K562 (cell line): ENCODE measurements around the gene CA7. TPM values are rescaled to one million over a fixed set of nuclear protein-coding genes. Genes with fewer than 3 reads are reported as not detected.
A peak's percentile ranks its signal among the peaks of the same experiment; 100 is the strongest.

Experiments used
- CBFA2T3 ChIP-seq: fragments of 450-650 bp; IDR thresholded peaks from 2 replicates; pipeline ENCODE4 v1.6.1; 2017
- CCNT2 ChIP-seq: IDR thresholded peaks from 2 replicates; pipeline ENCODE4 v1.6.1; 2011; ENCODE audit warnings: borderline replicate concordance, low read depth, mild to moderate bottlenecking, moderate library complexity, mixed read lengths, low read length; ENCODE audit not compliant: insufficient read length; ENCODE audit errors: extremely low read depth
- CHD2 ChIP-seq: IDR thresholded peaks from 2 replicates; pipeline ENCODE4 v1.6.1; 2011; ENCODE audit warnings: low read depth, low read length
- CREB3L1 ChIP-seq: fragments of 450-650 bp; IDR thresholded peaks from 2 replicates; pipeline ENCODE4 v1.6.1; 2014; ENCODE audit warnings: low read depth, mild to moderate bottlenecking, moderate library complexity, borderline replicate concordance
- ELF4 ChIP-seq: fragments of 450-650 bp; formaldehyde crosslinking; IDR thresholded peaks from 2 replicates; pipeline ENCODE4 v1.4.0; 2022; ENCODE audit warnings: missing genetic modification characterization
- HDAC1 ChIP-seq, 2 experiments: fragments of 450-650 bp; IDR thresholded peaks; 2 replicates each; pipeline ENCODE4 v1.6.1; 2016 to 2017; ENCODE audit warnings: inconsistent platforms in 1 of 2, mild to moderate bottlenecking in 1 of 2, moderate library complexity in 1 of 2
- ILF3 ChIP-seq: fragments of 450-650 bp; IDR thresholded peaks from 2 replicates; pipeline ENCODE4 v1.6.1; 2018; ENCODE audit warnings: antibody characterized with exemption, mild to moderate bottlenecking, moderate library complexity, borderline replicate concordance
- JUND ChIP-seq, 2 experiments: IDR thresholded peaks; 2 replicates in 1 of 2; 3 replicates in 1 of 2; pipeline ENCODE4 v1.6.1; 2011; ENCODE audit warnings: borderline replicate concordance in 2 of 2, low read depth in 2 of 2, low read length in 2 of 2, improper control_type of control experiment in 1 of 2, missing biosample characterization in 1 of 2, missing genetic modification characterization in 1 of 2, missing genetic modification reagents in 1 of 2
- KDM5B ChIP-seq: fragments of 200-600 bp; sonication (generic); IDR thresholded peaks from 2 replicates; pipeline ENCODE4 v1.6.1; 2012; ENCODE audit warnings: low read depth, mild to moderate bottlenecking, moderate library complexity, low read length, control low read depth, inconsistent platforms; ENCODE audit not compliant: insufficient replicate concordance
- MBD2 ChIP-seq: sonication (generic); IDR thresholded peaks from 2 replicates; pipeline ENCODE4 v1.6.1; 2016; ENCODE audit warnings: low read depth, borderline replicate concordance
- OTX1 ChIP-seq: fragments of 450-650 bp; formaldehyde crosslinking; IDR thresholded peaks from 2 replicates; pipeline ENCODE4 v1.4.0; 2022; ENCODE audit warnings: mild to moderate bottlenecking
- PHF20 ChIP-seq: fragments of 450-650 bp; IDR thresholded peaks from 2 replicates; pipeline ENCODE4 v1.6.1; 2018; ENCODE audit not compliant: partially characterized antibody
- RB1 ChIP-seq: fragments of 450-650 bp; IDR thresholded peaks from 2 replicates; pipeline ENCODE4 v1.6.1; 2017; ENCODE audit warnings: low read depth, mild to moderate bottlenecking
- TFE3 ChIP-seq: fragments of 450-650 bp; formaldehyde crosslinking; IDR thresholded peaks from 2 replicates; pipeline ENCODE4 v1.4.0; 2020; ENCODE audit warnings: mild to moderate bottlenecking, mixed read lengths
- VEZF1 ChIP-seq: fragments of 200-800 bp; sonication (Bioruptor generic); IDR thresholded peaks from 2 replicates; pipeline ENCODE4 v1.6.1; 2017; ENCODE audit warnings: missing genetic modification characterization, missing compliant biosample characterization
- YY1 ChIP-seq, 3 experiments: IDR thresholded peaks; 2 replicates each; pipeline ENCODE4 v1.6.1; 2011; ENCODE audit warnings: low read length in 2 of 3, mild to moderate bottlenecking in 2 of 3, moderate library complexity in 2 of 3, borderline replicate concordance in 1 of 3, control low read depth in 1 of 3, low read depth in 1 of 3; ENCODE audit not compliant: insufficient read depth in 3 of 3, insufficient replicate concordance in 2 of 3, control insufficient read depth in 1 of 3, insufficient read length in 1 of 3; ENCODE audit errors: extremely low read depth in 1 of 3
- polyA plus RNA-seq, 8 experiments: library from polyadenylated mRNA; depleted of rRNA in 4 of 8; stranded (reverse) in 5 of 8; unstranded in 3 of 8; fragments of >200 nt; fragmentation: Nextera tagmentation in 2 of 8; fragmentation: Illumina TruSeq in 1 of 8; extraction: Ambion mirVana in 2 of 8; extraction: Trizol in 1 of 8; gene quantifications; 2 replicates each; pipeline versions ENCODE4 v1.2.1 to v1.2.3, GENCODE V29; 2011 to 2014; ENCODE audit warnings: inconsistent platforms in 1 of 8, missing spikeins in 1 of 8
- total RNA-seq, 7 experiments: library from RNA; depleted of rRNA in 6 of 7; stranded (reverse); fragments of >200 nt in 6 of 7; fragmentation: Illumina TruSeq in 2 of 7; extraction: Trizol in 2 of 7; gene quantifications; 2 replicates each; pipeline versions ENCODE4 v1.2.1 to v1.2.3, GENCODE V29; 2011 to 2021; ENCODE audit warnings: low replicate concordance in 1 of 7
- TF ChIP-seq, protein P1 (sequence below): fragments of 450-650 bp; IDR thresholded peaks from 2 replicates; pipeline ENCODE4 v1.6.1; 2018; ENCODE audit not compliant: partially characterized antibody

CA7 gene
- total and polyA plus RNA-seq, 9 of the 15 experiments (the other 6 are each of a cell fraction or from before 2014, with no cell fraction given): 0.03 to 0.07 (median 0.05) TPM; not detected in 5

- peak; percentile 82 for TF ChIP-seq VEZF1 (CRISPR knock-in tag)
- peak; percentile 72 for TF ChIP-seq RB1
- peak in 1 of 3 experiments; percentile 5 for TF ChIP-seq YY1 (IDR thresholded peaks at IDR 0.05; ENCODE audit: borderline replicate concordance in 1 of 3, control insufficient read depth in 1 of 3, extremely low read depth in 1 of 3, insufficient read depth in 3 of 3, insufficient read length in 1 of 3, insufficient replicate concordance in 2 of 3, low read depth in 1 of 3, low read length in 2 of 3)
- peak; percentile 37; the same call in 1 of the 2 replicates for TF ChIP-seq CREB3L1
- TF ChIP-seq KDM5B: peak; percentile 78
- TF ChIP-seq ILF3: no peak
- peak; percentile 86 for TF ChIP-seq CHD2
- TF ChIP-seq ELF4 (CRISPR knock-in tag): no peak
- TF ChIP-seq CBFA2T3: peak; percentile 28; the same call in 1 of the 2 replicates
- peak in 1 of 2 experiments; percentile 93; a peak in 2 of 4 replicates for TF ChIP-seq HDAC1 (IDR thresholded peaks at IDR 0.05)
- TF ChIP-seq, protein P1, sequence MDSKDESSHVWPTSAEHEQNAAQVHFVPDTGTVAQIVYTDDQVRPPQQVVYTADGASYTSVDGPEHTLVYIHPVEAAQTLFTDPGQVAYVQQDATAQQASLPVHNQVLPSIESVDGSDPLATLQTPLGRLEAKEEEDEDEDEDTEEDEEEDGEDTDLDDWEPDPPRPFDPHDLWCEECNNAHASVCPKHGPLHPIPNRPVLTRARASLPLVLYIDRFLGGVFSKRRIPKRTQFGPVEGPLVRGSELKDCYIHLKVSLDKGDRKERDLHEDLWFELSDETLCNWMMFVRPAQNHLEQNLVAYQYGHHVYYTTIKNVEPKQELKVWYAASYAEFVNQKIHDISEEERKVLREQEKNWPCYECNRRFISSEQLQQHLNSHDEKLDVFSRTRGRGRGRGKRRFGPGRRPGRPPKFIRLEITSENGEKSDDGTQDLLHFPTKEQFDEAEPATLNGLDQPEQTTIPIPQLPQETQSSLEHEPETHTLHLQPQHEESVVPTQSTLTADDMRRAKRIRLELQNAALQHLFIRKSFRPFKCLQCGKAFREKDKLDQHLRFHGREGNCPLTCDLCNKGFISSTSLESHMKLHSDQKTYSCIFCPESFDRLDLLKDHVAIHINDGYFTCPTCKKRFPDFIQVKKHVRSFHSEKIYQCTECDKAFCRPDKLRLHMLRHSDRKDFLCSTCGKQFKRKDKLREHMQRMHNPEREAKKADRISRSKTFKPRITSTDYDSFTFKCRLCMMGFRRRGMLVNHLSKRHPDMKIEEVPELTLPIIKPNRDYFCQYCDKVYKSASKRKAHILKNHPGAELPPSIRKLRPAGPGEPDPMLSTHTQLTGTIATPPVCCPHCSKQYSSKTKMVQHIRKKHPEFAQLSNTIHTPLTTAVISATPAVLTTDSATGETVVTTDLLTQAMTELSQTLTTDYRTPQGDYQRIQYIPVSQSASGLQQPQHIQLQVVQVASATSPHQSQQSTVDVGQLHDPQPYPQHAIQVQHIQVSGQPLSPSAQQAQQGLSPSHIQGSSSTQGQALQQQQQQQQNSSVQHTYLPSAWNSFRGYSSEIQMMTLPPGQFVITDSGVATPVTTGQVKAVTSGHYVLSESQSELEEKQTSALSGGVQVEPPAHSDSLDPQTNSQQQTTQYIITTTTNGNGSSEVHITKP: peak; percentile 67
- 0 out of 2 replicates have a peak, but pooled peaks have one; percentile 6 for TF ChIP-seq JUND (IDR thresholded peaks at IDR 0.05; ENCODE audit: borderline replicate concordance, low read depth, low read length)
- no peak for TF ChIP-seq JUND (tag; IDR thresholded peaks at IDR 0.05; ENCODE audit: borderline replicate concordance, low read depth, low read length)
- TF ChIP-seq CCNT2: peak; percentile 12
- peak; percentile 85 for TF ChIP-seq TFE3 (CRISPR knock-in tag)
- no peak for TF ChIP-seq OTX1
- TF ChIP-seq PHF20: peak; percentile 39
- TF ChIP-seq MBD2: peak; percentile 95
These were observed 36.2 kb downstream of the CA7 start, which contains the start of gene PDP2 (continued) for GRCh38 chr16:66880288-66881013.
